Activated CD4-positive, alpha-beta memory T cell treated with anti-CD3 and anti-CD28 coated beads for 36 hours (primary cell): ENCODE results near the gene MYB. TPM values are rescaled to one million over a fixed set of nuclear protein-coding genes. Genes with fewer than 3 reads are reported as not detected.

Source experiments
- CTCF ChIA-PET: fragments of 350-600 bp; sonication (Branson Sonifier 250); formaldehyde crosslinking; loops from one replicate; lab custom pipeline; 2021; ENCODE audit warnings: antibody characterized with exemption, inconsistent platforms; lab: Charles Lee
- POLR2A ChIA-PET: fragments of 350-600 bp; sonication (Branson Sonifier 250); formaldehyde crosslinking; loops from one replicate; lab custom pipeline; 2021; ENCODE audit warnings: antibody characterized with exemption; lab: Charles Lee
- DNase-seq: peaks from one replicate; pipeline ENCODE4 v3.0.0-alpha.2; 2020
- H3K27ac Mint-ChIP-seq: one replicate; pipeline ENCODE4 v1.8.0; 2021; ENCODE audit warnings: mixed read lengths
- H3K27me3 Mint-ChIP-seq: one replicate; pipeline ENCODE4 v1.8.0; 2021; ENCODE audit warnings: mixed read lengths
- H3K36me3 Mint-ChIP-seq: one replicate; pipeline ENCODE4 v1.8.0; 2021; ENCODE audit warnings: mixed read lengths
- H3K4me1 Mint-ChIP-seq: one replicate; pipeline ENCODE4 v1.8.0; 2021; ENCODE audit warnings: low read depth, mixed read lengths
- H3K4me3 Mint-ChIP-seq: one replicate; pipeline ENCODE4 v1.8.0; 2021; ENCODE audit warnings: mild to moderate bottlenecking, mixed read lengths
- H3K9me3 Mint-ChIP-seq: one replicate; pipeline ENCODE4 v1.8.0; 2021; ENCODE audit warnings: mixed read lengths
- intact Hi-C: fragments of 100-400 bp; cut with micrococcal nuclease; formaldehyde crosslinking; loops from one replicate; pipeline ENCODE4 v1.15.1; 2023
- total RNA-seq, 2 experiments: library from RNA; stranded (reverse); gene quantifications; one replicate each; pipeline ENCODE4 v1.2.3, GENCODE V29; 2021

The MYB gene
- total RNA-seq, 2 experiments from 2014 or later = 19.4 to 19.7 TPM

DNA sequence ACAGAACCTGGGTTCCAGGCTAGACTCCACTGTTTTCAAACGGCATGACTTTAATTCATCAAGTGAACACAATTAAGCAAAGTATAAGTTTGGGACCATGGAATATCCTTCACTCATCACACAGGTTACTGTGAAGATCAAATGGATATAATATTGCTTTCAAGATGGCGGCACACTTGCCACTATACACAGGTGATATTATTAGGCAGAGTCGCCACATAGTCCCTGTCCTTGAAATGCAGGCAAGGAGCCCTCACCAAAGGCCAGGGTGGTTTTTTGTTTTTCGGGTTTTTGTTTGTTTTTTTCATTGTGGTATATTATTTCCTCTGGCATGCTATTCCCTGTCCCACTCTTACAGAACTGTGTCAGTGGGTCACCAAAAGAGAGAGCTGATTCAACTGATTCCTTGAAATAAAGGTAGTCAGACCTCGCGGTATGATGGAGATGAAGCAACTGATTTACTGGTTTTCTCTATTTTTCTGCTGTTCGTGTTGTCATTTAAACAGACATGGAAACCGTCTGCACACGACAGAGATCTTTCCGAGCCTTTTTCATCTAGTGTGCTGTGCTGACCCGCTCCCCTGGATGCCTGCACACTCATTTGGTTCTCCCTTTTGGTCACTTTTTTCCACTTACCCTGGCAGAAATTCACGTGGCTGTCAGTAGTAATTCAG lies 29.7 kb downstream of the MYB start:
- CTCF ChIA-PET = interaction anchor here (0.9 kb wide), 1 partner anchor 14 kb away, joined by 3 read pairs; no protein-coding TSS in a partner anchor

DNA sequence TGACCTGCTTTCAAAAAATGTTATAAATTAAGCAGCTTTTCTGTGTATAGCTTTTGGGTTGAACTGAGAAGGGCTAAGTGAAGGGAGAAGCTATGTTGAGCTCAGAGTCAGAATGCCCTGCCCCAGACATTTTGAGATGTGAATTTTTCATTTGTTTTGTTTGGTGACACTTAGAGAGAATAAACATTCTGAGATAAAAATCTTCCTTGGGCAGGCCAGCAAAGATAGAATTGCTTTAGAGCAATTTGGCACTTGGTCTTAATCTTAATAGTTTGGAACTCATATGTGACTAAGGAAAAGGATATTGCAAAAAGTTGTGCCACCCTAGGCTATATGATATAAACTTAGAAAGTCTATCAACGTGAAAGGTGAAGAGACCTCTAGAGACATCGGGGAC lies 30.2 kb downstream of the MYB start:
- H3K27ac Mint-ChIP-seq = peak overlapping the region; percentile 57
- ChIA-PET POLR2A (interaction anchor here (0.9 to 1.3 kb wide), 2 partner anchors 14 to 27 kb away, joined by 3 read pairs; no protein-coding TSS in a partner anchor), CTCF (interaction anchor here (0.9 kb wide), 1 partner anchor 15 kb away, joined by 3 read pairs; no protein-coding TSS in a partner anchor)
- H3K27me3 Mint-ChIP-seq = no peaks in the 10 kb centered on the region
- H3K9me3 Mint-ChIP-seq = no peaks in the 10 kb centered on the region
- no peak for DNase-seq
- H3K36me3 Mint-ChIP-seq = peaks cover 27% of the 10 kb centered on the region
- peaks cover 38% of the 10 kb centered on the region for H3K4me1 Mint-ChIP-seq
- no peak overlapping the region for H3K4me3 Mint-ChIP-seq
- intact Hi-C loops = loop anchor here (1.0 kb wide), 1 partner anchor 95 kb away; no protein-coding TSS in a partner anchor

More for the DNA sequence above, 29.7 kb downstream of the MYB start:
- peaks cover 27% of the 10 kb centered on the region for H3K36me3 Mint-ChIP-seq
- H3K27me3 Mint-ChIP-seq = no peaks in the 10 kb centered on the region
- H3K4me1 Mint-ChIP-seq = peaks cover 38% of the 10 kb centered on the region
- peak overlapping the region; percentile 57 for H3K27ac Mint-ChIP-seq
- H3K9me3 Mint-ChIP-seq = no peaks in the 10 kb centered on the region
- peak; percentile 51 for DNase-seq
- intact Hi-C loops = loop anchor here (1.0 kb wide), 1 partner anchor 94 kb away; no protein-coding TSS in a partner anchor
- no peak overlapping the region for H3K4me3 Mint-ChIP-seq
- POLR2A ChIA-PET = interaction anchor here (0.9 to 1.3 kb wide), 2 partner anchors 13 to 27 kb away, joined by 3 read pairs; no protein-coding TSS in a partner anchor

GRCh38 chr6:135212020-135212806 lies 31.1 kb downstream of the MYB start:
- H3K9me3 Mint-ChIP-seq = no peaks in the 10 kb centered on the region
- intact Hi-C loops = loop anchor here (1.0 kb wide), 2 partner anchors 15 to 29 kb away; no protein-coding TSS in a partner anchor
- H3K4me1 Mint-ChIP-seq = peaks cover 38% of the 10 kb centered on the region
- peak overlapping the region; percentile 4 for H3K4me3 Mint-ChIP-seq
- POLR2A ChIA-PET = interaction anchor here (1.0 to 1.2 kb wide), 2 partner anchors 12 to 15 kb away, joined by 3 to 4 read pairs; no protein-coding TSS in a partner anchor
- peak; percentile 55 for DNase-seq
- CTCF ChIA-PET = interaction anchor here (0.7 to 1.2 kb wide), 2 partner anchors 29 to 98 kb away, joined by 3 to 5 read pairs; no protein-coding TSS in a partner anchor
- peaks cover 27% of the 10 kb centered on the region for H3K36me3 Mint-ChIP-seq
- peak overlapping the region; percentile 30 for H3K27ac Mint-ChIP-seq
- no peaks in the 10 kb centered on the region for H3K27me3 Mint-ChIP-seq

- ChIA-PET CTCF (interaction anchor here (0.7 to 1.2 kb wide), 2 partner anchors 29 to 210 kb away, joined by 5 read pairs; no protein-coding TSS in a partner anchor), POLR2A (interaction anchor here (0.6 to 1.2 kb wide), 3 partner anchors 12 to 68 kb away, joined by 3 to 4 read pairs (median 3); no protein-coding TSS in a partner anchor)
- Mint-ChIP-seq H3K27ac (peak overlapping the region; percentile 30), H3K4me1 (peaks cover 38% of the 10 kb centered on the region), H3K4me3 (no peak overlapping the region), H3K36me3 (peaks cover 33% of the 10 kb centered on the region), H3K27me3 (no peaks in the 10 kb centered on the region), H3K9me3 (no peaks in the 10 kb centered on the region)
- intact Hi-C loops = loop anchor here (1.0 kb wide), 2 partner anchors 16 to 30 kb away; no protein-coding TSS in a partner anchor
- peak; percentile 46 for DNase-seq
Observed at GRCh38 chr6:135212935-135213334, 31.8 kb downstream of the MYB start.

- intact Hi-C loops = no loop called here
- H3K27ac Mint-ChIP-seq = no peak overlapping the region
- DNase-seq = no peak
- H3K36me3 Mint-ChIP-seq = peaks cover 33% of the 10 kb centered on the region
- H3K4me1 Mint-ChIP-seq = peaks cover 38% of the 10 kb centered on the region
- no peaks in the 10 kb centered on the region for H3K9me3 Mint-ChIP-seq
- ChIA-PET CTCF (interaction anchor here (0.7 kb wide), 1 partner anchor 210 kb away, joined by 5 read pairs; no protein-coding TSS in a partner anchor), POLR2A (interaction anchor here (0.6 to 1.2 kb wide), 3 partner anchors 17 to 68 kb away, joined by 3 read pairs; no protein-coding TSS in a partner anchor)
- H3K4me3 Mint-ChIP-seq = no peak overlapping the region
- no peaks in the 10 kb centered on the region for H3K27me3 Mint-ChIP-seq
Observed at GRCh38 chr6:135213616-135214015, 32.5 kb downstream of the MYB start.

- H3K4me1 Mint-ChIP-seq = peaks cover 25% of the 10 kb centered on the region
- no peak overlapping the region for H3K4me3 Mint-ChIP-seq
- no peaks in the 10 kb centered on the region for H3K9me3 Mint-ChIP-seq
- no peak for DNase-seq
- ChIA-PET POLR2A (no interaction called here), CTCF (interaction anchor here (0.6 to 1.1 kb wide), 2 partner anchors 71 to 209 kb away, joined by 3 to 4 read pairs; no protein-coding TSS in a partner anchor)
- H3K36me3 Mint-ChIP-seq = peaks cover 36% of the 10 kb centered on the region
- no peaks in the 10 kb centered on the region for H3K27me3 Mint-ChIP-seq
- intact Hi-C loops = no loop called here
- H3K27ac Mint-ChIP-seq = no peak overlapping the region
Observed at GRCh38 chr6:135215160-135215559, 34.1 kb downstream of the MYB start.

- Mint-ChIP-seq H3K27me3 (no peaks in the 10 kb centered on the region), H3K36me3 (peaks cover 35% of the 10 kb centered on the region), H3K27ac (no peak overlapping the region), H3K9me3 (no peaks in the 10 kb centered on the region), H3K4me3 (no peak overlapping the region), H3K4me1 (peaks cover 21% of the 10 kb centered on the region)
- intact Hi-C loops = no loop called here
- DNase-seq = no peak
- ChIA-PET CTCF (interaction anchor here (0.6 to 1.1 kb wide), 2 partner anchors 71 to 208 kb away, joined by 3 to 4 read pairs; no protein-coding TSS in a partner anchor), POLR2A (no interaction called here)
Observed at GRCh38 chr6:135215563-135215962, 34.5 kb downstream of the MYB start.

GRCh38 chr6:135217663-135218062 lies 36.6 kb downstream of the MYB start:
- ChIA-PET POLR2A (no interaction called here), CTCF (no interaction called here)
- H3K4me1 Mint-ChIP-seq = peaks cover 6% of the 10 kb centered on the region
- H3K27me3 Mint-ChIP-seq = no peaks in the 10 kb centered on the region
- H3K9me3 Mint-ChIP-seq = no peaks in the 10 kb centered on the region
- intact Hi-C loops = no loop called here
- H3K4me3 Mint-ChIP-seq = no peak overlapping the region
- DNase-seq = no peak
- H3K27ac Mint-ChIP-seq = no peak overlapping the region
- H3K36me3 Mint-ChIP-seq = peaks cover 21% of the 10 kb centered on the region

DNA sequence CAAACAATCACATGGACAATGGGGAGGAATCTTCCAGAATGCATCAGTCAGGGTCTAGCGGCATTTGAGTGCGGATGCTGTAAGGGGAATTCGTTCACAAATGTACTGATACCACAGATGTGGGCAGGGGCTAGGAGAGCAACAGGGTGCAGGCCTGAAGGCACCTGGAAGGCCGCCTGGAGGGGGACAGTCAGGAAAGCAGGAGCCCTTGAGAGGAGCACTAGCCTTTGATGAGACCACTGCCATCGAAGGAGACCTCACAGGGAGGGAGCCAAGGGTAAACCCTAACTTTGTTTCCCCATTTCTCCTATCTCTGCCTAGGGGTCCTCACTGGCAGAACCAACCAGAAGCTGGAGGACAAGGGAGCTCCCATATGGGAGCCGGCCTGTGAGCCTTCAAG lies 38.2 kb downstream of the MYB start:
- no peak overlapping the region for H3K4me3 Mint-ChIP-seq

DNA sequence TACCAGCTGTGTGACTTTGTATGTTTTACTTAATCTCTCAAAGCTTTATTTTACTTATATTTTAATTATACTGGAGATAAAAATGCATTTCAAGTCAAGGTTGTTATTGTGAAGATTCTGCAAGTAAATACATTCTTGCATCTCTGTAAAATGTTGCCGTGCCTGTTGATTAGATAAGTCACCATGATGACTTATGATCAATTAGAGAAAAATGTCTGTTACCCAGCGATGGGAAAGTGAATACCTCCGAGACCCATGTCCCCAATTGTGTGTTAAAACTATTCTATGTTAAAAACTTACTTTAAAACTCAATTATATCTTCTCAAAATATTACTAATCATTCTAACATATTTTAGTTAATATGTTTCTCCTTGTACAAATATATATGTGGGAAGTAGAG lies 39.9 kb downstream of the MYB start:
- Mint-ChIP-seq H3K27me3 (no peaks in the 10 kb centered on the region), H3K4me3 (no peak overlapping the region), H3K4me1 (peaks cover 10% of the 10 kb centered on the region), H3K36me3 (peaks cover 17% of the 10 kb centered on the region), H3K27ac (no peak overlapping the region), H3K9me3 (no peaks in the 10 kb centered on the region)
- CTCF ChIA-PET = no interaction called here
- intact Hi-C loops = no loop called here
- DNase-seq = no peak
- POLR2A ChIA-PET = no interaction called here

More for the DNA sequence above, 38.2 kb downstream of the MYB start:
- DNase-seq = no peak
- peaks cover 10% of the 10 kb centered on the region for H3K4me1 Mint-ChIP-seq
- no peak overlapping the region for H3K27ac Mint-ChIP-seq
- intact Hi-C loops = no loop called here
- no peaks in the 10 kb centered on the region for H3K27me3 Mint-ChIP-seq
- POLR2A ChIA-PET = no interaction called here
- H3K9me3 Mint-ChIP-seq = no peaks in the 10 kb centered on the region
- CTCF ChIA-PET = interaction anchor here (0.6 kb wide), 1 partner anchor 951 kb away, joined by 3 read pairs; no protein-coding TSS in a partner anchor
- peaks cover 17% of the 10 kb centered on the region for H3K36me3 Mint-ChIP-seq

GRCh38 chr6:135221505-135221904 lies 40.4 kb downstream of the MYB start:
- ChIA-PET CTCF (no interaction called here), POLR2A (no interaction called here)
- Mint-ChIP-seq H3K27ac (no peak overlapping the region), H3K9me3 (no peaks in the 10 kb centered on the region), H3K4me1 (peaks cover 10% of the 10 kb centered on the region), H3K27me3 (no peaks in the 10 kb centered on the region), H3K36me3 (peaks cover 17% of the 10 kb centered on the region), H3K4me3 (no peak overlapping the region)
- intact Hi-C loops = no loop called here
- DNase-seq = no peak
